ENCODE results near the gene KLRG1.

DNA sequence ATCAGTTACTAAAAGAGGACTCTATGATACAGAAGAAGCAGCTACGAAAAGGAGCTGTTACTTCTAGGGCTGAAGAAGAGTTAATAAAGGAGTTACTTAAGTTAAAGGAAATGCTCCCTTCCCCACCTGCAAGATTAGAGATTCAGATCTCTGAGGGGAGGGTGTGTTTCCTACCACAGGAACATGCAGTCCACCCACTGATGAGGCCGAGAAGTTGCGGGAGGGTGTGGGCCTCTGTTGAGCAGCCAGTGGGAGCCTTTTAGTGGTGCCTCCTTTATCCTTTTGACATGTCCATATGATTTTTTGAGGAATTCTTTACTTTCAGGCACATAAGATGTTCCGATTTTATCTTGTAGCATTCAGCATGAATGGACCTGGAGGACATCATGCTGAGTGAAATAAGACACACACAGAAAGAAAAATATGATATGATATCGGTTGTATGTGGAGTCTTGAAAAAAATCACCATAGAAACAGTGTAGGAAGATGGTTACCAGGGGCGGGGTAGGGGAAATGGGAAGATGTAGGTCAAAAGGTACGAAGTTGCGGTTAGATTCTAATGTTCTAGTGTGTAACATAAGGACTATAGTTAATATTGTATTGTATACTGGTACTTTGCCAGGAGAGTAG lies 35.5 kb upstream of the KLRG1 start:
- TF ChIP-seq, protein P1, sequence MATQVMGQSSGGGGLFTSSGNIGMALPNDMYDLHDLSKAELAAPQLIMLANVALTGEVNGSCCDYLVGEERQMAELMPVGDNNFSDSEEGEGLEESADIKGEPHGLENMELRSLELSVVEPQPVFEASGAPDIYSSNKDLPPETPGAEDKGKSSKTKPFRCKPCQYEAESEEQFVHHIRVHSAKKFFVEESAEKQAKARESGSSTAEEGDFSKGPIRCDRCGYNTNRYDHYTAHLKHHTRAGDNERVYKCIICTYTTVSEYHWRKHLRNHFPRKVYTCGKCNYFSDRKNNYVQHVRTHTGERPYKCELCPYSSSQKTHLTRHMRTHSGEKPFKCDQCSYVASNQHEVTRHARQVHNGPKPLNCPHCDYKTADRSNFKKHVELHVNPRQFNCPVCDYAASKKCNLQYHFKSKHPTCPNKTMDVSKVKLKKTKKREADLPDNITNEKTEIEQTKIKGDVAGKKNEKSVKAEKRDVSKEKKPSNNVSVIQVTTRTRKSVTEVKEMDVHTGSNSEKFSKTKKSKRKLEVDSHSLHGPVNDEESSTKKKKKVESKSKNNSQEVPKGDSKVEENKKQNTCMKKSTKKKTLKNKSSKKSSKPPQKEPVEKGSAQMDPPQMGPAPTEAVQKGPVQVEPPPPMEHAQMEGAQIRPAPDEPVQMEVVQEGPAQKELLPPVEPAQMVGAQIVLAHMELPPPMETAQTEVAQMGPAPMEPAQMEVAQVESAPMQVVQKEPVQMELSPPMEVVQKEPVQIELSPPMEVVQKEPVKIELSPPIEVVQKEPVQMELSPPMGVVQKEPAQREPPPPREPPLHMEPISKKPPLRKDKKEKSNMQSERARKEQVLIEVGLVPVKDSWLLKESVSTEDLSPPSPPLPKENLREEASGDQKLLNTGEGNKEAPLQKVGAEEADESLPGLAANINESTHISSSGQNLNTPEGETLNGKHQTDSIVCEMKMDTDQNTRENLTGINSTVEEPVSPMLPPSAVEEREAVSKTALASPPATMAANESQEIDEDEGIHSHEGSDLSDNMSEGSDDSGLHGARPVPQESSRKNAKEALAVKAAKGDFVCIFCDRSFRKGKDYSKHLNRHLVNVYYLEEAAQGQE (IDR thresholded peaks at IDR 0.05) = no peak
- no peak for TF ChIP-seq GABPA (IDR thresholded peaks at IDR 0.05 in 1 of 2, conservative IDR thresholded peaks at IDR 0.05 in 1 of 2)
- TF ChIP-seq, protein P2, sequence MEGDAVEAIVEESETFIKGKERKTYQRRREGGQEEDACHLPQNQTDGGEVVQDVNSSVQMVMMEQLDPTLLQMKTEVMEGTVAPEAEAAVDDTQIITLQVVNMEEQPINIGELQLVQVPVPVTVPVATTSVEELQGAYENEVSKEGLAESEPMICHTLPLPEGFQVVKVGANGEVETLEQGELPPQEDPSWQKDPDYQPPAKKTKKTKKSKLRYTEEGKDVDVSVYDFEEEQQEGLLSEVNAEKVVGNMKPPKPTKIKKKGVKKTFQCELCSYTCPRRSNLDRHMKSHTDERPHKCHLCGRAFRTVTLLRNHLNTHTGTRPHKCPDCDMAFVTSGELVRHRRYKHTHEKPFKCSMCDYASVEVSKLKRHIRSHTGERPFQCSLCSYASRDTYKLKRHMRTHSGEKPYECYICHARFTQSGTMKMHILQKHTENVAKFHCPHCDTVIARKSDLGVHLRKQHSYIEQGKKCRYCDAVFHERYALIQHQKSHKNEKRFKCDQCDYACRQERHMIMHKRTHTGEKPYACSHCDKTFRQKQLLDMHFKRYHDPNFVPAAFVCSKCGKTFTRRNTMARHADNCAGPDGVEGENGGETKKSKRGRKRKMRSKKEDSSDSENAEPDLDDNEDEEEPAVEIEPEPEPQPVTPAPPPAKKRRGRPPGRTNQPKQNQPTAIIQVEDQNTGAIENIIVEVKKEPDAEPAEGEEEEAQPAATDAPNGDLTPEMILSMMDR (IDR thresholded peaks at IDR 0.05; ENCODE audit: low read depth, low read length, missing input control) = no peak
- no peak for TF ChIP-seq NR2F2 (IDR thresholded peaks at IDR 0.05)
- TF ChIP-seq, protein P3, sequence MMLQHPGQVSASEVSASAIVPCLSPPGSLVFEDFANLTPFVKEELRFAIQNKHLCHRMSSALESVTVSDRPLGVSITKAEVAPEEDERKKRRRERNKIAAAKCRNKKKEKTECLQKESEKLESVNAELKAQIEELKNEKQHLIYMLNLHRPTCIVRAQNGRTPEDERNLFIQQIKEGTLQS (IDR thresholded peaks at IDR 0.05) = no peak
- no peak for TF ChIP-seq YY1 (IDR thresholded peaks at IDR 0.05)
- no peak for TF ChIP-seq RAD21 (IDR thresholded peaks at IDR 0.05)

Data from liver (tissue), 3 donors.